ENCODE data around the gene MXD3. TPM values are rescaled to one million over a fixed set of nuclear protein-coding genes. Genes with fewer than 3 reads are reported as not detected.
A peak's percentile ranks its signal among the peaks of the same experiment; 100 is the strongest.

The MXD3 gene
- total RNA-seq, 2 experiments from 2014 or later: 81.3 to 130 TPM

GRCh38 chr5:177293819-177294581 lies 17.7 kb downstream of the MXD3 start:
- Histone ChIP-seq H2AFZ (ENCODE audit: low read length) (no peak overlapping the region), H3K9me3 (ENCODE audit: low read length) (no peaks in the 10 kb centered on the region), H3K4me3 (ENCODE audit: low read depth, low read length, poor library complexity, severe bottlenecking) (no peak overlapping the region), H3K79me2 (ENCODE audit: insufficient read depth, low read depth, low read length) (no peaks in the 10 kb centered on the region), H3K4me2 (ENCODE audit: low read length) (no peak overlapping the region), H3K4me1 (ENCODE audit: insufficient read depth, low read length, poor library complexity, severe bottlenecking) (peaks cover 39% of the 10 kb centered on the region), H3K36me3 (ENCODE audit: insufficient read depth, low read length) (peaks cover 95% of the 10 kb centered on the region), H3K9me2 (ENCODE audit: insufficient read depth, low read length) (no peaks in the 10 kb centered on the region), H4K20me1 (ENCODE audit: insufficient read depth, low read length) (no peaks in the 10 kb centered on the region), H3K27ac (ENCODE audit: low read depth, low read length, poor library complexity, severe bottlenecking) (no peak overlapping the region)
- no TSS peak for BruUV-seq (replicated peaks)
- DNase-seq (ENCODE audit: low spot score): no peak
- POLR2A ChIA-PET: interaction anchor here (0.6 kb wide), 1 partner anchor 98 kb away, joined by 4 read pairs; no protein-coding TSS in a partner anchor
- intact Hi-C loops (cut with micrococcal nuclease; ENCODE audit: unreplicated experiment): no loop called here
- TF ChIP-seq EZH2phosphoT487 (IDR thresholded peaks at IDR 0.05; ENCODE audit: borderline replicate concordance, low read depth, low read length): no peak
- TF ChIP-seq, protein P1, sequence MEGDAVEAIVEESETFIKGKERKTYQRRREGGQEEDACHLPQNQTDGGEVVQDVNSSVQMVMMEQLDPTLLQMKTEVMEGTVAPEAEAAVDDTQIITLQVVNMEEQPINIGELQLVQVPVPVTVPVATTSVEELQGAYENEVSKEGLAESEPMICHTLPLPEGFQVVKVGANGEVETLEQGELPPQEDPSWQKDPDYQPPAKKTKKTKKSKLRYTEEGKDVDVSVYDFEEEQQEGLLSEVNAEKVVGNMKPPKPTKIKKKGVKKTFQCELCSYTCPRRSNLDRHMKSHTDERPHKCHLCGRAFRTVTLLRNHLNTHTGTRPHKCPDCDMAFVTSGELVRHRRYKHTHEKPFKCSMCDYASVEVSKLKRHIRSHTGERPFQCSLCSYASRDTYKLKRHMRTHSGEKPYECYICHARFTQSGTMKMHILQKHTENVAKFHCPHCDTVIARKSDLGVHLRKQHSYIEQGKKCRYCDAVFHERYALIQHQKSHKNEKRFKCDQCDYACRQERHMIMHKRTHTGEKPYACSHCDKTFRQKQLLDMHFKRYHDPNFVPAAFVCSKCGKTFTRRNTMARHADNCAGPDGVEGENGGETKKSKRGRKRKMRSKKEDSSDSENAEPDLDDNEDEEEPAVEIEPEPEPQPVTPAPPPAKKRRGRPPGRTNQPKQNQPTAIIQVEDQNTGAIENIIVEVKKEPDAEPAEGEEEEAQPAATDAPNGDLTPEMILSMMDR (conservative IDR thresholded peaks at IDR 0.05; ENCODE audit: low read length): no peak
- CTCF ChIA-PET (ENCODE audit: unreplicated experiment): no interaction called here

DNA sequence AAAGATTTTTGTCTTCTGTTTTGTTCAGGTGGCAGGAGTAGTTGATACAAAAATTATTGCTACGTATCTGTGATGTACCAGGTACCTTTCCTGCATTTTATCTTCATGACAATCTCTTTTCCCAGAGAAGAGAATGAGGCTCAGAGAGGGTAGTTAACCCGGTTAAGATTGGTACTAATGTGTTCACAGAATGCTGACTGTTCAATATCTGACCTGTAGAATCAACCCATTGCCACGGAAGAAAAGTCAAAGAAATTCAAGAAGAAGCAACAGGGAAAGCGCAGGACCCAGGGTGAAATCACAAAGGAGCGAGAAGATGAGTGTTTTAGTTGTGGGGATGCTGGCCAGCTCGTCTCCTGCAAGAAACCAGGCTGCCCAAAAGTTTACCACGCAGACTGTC lies 20.0 kb downstream of the MXD3 start:
- peak overlapping the region; percentile 93 for H3K27ac ChIP-seq (ENCODE audit: low read depth, low read length, poor library complexity, severe bottlenecking)
- no peak for DNase-seq (ENCODE audit: low spot score)
- no peaks in the 10 kb centered on the region for H3K79me2 ChIP-seq (ENCODE audit: insufficient read depth, low read depth, low read length)
- no peaks in the 10 kb centered on the region for H4K20me1 ChIP-seq (ENCODE audit: insufficient read depth, low read length)
- H3K9me3 ChIP-seq (ENCODE audit: low read length): no peaks in the 10 kb centered on the region
- H3K9me2 ChIP-seq (ENCODE audit: insufficient read depth, low read length): no peaks in the 10 kb centered on the region
- H3K36me3 ChIP-seq (ENCODE audit: insufficient read depth, low read length): peaks cover 95% of the 10 kb centered on the region
- H3K4me3 ChIP-seq (ENCODE audit: low read depth, low read length, poor library complexity, severe bottlenecking): no peak overlapping the region
- intact Hi-C loops (cut with micrococcal nuclease; ENCODE audit: unreplicated experiment): loop anchor here (1.0 kb wide), 1 partner anchor 178 kb away; no protein-coding TSS in a partner anchor
- H3K4me1 ChIP-seq (ENCODE audit: insufficient read depth, low read length, poor library complexity, severe bottlenecking): peaks cover 37% of the 10 kb centered on the region
- ChIA-PET CTCF (ENCODE audit: unreplicated experiment) (interaction anchor here (0.6 kb wide), 1 partner anchor 220 kb away, joined by 3 read pairs; no protein-coding TSS in a partner anchor), POLR2A (no interaction called here)
- no peak for TF ChIP-seq EZH2phosphoT487 (IDR thresholded peaks at IDR 0.05; ENCODE audit: borderline replicate concordance, low read depth, low read length)
- TF ChIP-seq, protein P1 (conservative IDR thresholded peaks at IDR 0.05; ENCODE audit: low read length): no peak
- no TSS peak for BruUV-seq (replicated peaks)
- no peak overlapping the region for H3K4me2 ChIP-seq (ENCODE audit: low read length)
- no peak overlapping the region for H2AFZ ChIP-seq (ENCODE audit: low read length)
